Measurements from ENCODE around the gene ZNF223.

Gene ZNF223

DNA sequence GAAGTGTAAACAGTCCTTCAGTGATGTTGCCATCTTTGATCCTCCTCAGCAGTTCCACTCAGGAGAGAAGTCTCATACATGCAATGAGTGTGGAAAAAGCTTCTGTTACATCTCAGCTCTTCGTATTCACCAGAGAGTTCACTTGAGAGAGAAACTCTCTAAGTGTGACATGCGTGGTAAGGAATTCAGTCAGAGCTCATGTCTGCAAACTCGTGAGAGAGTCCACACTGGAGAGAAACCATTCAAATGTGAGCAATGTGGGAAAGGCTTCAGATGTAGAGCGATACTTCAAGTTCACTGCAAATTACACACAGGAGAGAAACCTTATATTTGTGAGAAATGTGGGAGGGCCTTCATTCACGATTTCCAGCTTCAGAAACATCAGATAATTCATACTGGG, 41.4 kb upstream of the ZNF223 start:
- TF ChIP-seq, protein P1, sequence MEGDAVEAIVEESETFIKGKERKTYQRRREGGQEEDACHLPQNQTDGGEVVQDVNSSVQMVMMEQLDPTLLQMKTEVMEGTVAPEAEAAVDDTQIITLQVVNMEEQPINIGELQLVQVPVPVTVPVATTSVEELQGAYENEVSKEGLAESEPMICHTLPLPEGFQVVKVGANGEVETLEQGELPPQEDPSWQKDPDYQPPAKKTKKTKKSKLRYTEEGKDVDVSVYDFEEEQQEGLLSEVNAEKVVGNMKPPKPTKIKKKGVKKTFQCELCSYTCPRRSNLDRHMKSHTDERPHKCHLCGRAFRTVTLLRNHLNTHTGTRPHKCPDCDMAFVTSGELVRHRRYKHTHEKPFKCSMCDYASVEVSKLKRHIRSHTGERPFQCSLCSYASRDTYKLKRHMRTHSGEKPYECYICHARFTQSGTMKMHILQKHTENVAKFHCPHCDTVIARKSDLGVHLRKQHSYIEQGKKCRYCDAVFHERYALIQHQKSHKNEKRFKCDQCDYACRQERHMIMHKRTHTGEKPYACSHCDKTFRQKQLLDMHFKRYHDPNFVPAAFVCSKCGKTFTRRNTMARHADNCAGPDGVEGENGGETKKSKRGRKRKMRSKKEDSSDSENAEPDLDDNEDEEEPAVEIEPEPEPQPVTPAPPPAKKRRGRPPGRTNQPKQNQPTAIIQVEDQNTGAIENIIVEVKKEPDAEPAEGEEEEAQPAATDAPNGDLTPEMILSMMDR (IDR thresholded peaks at IDR 0.05): no peak
- Histone ChIP-seq H3K4me3 (peak overlapping the region; percentile 30), H3K27ac (no peak overlapping the region)
- no peak for DNase-seq (ENCODE audit: low spot score)

DNA sequence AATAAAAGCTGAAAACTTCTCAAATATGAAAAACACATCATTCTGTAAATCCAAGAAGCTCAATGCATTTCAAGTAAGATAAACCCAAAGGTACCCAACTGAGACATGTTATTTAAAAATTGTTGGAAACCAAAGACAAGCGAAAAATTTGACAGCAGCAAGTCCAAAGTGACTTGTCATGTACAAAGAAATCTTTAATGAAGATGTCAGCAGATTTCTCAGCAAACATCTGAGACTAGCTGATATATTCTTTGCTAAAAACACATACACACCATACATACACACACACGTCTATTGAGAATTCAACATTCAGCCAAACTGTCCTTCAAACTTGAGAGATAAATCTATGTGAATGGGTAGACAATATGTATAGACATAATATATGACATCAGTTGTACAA, 32.3 kb upstream of the ZNF223 start:
- no peak overlapping the region for H3K4me3 ChIP-seq
- no peak overlapping the region for H3K27ac ChIP-seq
- TF ChIP-seq, protein P1 (IDR thresholded peaks at IDR 0.05): no peak
- DNase-seq (ENCODE audit: low spot score): no peak

DNA sequence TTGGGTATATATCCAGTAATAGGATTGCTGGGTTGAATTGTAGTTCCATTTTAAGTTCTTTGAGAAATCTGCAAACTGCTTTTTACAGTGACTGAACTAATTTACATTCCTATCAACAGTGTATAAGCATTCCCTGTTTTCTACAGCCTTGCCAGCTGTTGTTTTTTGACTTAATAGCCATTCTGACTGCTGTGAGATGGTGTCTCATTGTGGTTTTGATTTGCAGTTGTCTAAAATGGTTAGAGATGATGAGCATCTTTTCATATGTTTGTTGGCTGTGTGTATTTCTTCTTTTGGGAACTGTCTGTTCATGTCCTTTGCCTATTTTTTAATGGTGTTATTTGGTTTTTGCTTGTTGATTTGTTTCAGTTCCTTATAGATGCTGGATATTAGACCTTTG, 30.6 kb upstream of the ZNF223 start:
- TF ChIP-seq, protein P1 (IDR thresholded peaks at IDR 0.05): no peak
- DNase-seq (ENCODE audit: low spot score): no peak
- no peak overlapping the region for H3K4me3 ChIP-seq
- no peak overlapping the region for H3K27ac ChIP-seq

DNA sequence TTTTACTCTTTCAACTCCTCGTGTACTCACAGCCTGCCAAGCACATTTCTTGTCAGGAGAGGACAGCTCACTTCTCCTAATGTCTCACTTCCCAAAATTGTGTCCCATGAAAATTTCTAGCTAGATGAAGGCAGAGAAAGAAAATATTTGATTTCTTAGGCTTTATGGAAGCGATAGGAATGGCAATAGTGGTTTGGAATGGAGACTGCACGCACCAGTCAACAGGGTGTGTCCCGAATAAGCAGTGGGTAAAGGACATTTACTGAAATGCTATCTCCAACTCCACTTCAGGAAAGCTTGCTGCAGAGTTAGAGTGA, 27.0 kb upstream of the ZNF223 start:
- peak overlapping the region in 1 of 2 donors; percentile 44 for H3K27ac ChIP-seq
- TF ChIP-seq, protein P1 (IDR thresholded peaks at IDR 0.05): no peak
- DNase-seq (ENCODE audit: low spot score): no peak
- H3K4me3 ChIP-seq: peak overlapping the region; percentile 82

DNA sequence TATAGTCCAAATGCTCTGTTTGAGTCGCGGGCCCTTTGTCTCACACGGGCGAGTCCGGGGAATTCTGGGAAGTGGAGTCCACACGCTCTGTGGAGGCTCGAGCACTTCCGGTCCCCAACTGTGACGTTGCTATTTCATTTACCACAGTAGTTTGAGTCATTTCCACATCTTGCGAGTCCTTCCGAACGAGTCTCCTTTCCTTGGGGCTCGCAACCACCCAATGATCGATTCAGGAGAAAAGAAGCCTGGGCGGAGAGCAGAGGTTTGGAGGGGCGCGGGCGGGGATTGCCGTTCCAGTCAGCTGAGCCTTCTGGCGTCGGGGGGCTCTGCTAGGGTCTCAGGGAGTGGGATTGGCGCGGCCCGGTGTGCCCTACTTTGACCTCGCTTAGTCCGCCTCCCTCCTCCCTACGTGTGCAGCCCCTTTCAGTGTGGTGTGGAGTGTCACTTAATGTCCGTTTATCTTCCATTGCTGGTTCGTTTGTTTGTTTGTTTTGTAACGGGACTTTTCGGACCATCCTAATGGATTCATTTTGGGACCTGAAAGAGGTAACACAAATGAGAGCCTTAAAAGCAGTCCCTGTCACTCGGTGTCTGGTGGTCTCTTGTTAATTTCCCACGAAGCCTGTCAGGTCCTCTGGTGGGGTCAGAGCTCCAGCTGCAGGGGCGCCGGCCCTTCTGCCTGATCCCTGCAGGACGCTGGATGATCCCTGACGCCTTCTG, 26.5 kb upstream of the ZNF223 start, which contains the start of gene ZNF222:
TSS of gene ZNF222 (plus strand) at position 163 of the 720 bp plus-strand sequence. CDS start at position 221, 58 bp downstream.
- H3K27ac ChIP-seq: peak within 1 kb of the TSS in 1 of 2 donors; percentile 44
- peak; percentile 84 for DNase-seq (ENCODE audit: low spot score)
- H3K4me3 ChIP-seq: peak within 1 kb of the TSS; percentile 82
- TF ChIP-seq, protein P1 (IDR thresholded peaks at IDR 0.05): no peak

DNA sequence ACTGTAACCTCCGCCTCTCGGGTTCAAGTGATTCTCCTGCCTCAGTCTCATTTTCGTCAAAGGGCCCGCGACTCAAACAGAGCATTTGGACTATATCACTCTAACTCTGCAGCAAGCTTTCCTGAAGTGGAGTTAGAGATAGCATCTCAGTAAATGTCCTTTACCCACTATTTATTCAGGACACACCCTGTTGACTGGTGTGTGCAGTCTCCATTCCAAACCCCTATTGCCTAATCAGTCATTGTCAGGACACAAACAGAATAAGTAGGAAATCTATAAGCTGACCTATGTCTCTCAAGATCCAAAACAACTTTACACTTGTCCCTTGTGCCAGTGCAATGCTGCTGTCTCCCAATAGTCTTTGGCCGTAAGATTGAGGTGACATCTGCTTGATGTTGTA, 25.2 kb upstream of the ZNF223 start:
- no peak for DNase-seq (ENCODE audit: low spot score)
- Histone ChIP-seq H3K4me3 (no peak overlapping the region), H3K27ac (no peak overlapping the region)
- TF ChIP-seq, protein P1 (IDR thresholded peaks at IDR 0.05): no peak

DNA sequence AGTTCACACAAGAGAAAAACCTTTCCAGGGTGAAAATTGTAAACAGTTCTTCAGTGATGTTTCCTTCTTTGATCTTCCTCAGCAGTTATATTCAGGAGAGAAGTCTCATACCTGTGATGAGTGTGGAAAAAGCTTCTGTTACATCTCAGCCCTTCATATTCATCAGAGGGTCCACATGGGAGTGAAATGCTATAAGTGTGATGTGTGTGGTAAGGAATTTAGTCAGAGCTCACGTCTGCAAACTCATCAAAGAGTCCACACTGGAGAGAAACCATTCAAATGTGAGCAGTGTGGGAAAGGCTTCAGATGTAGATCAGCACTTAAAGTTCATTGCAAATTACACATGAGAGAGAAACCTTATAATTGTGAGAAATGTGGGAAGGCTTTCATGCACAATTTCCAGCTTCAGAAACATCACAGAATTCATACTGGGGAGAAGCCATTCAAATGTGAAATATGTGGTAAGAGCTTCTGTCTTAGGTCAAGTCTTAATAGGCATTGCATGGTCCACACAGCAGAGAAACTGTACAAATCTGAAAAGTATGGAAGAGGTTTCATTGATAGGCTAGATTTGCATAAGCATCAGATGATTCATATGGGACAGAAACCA, 19.7 kb upstream of the ZNF223 start:
- DNase-seq (ENCODE audit: low spot score): no peak
- Histone ChIP-seq H3K4me3 (peak overlapping the region; percentile 40), H3K27ac (no peak overlapping the region)
- TF ChIP-seq, protein P1 (IDR thresholded peaks at IDR 0.05): no peak

Measured in coronary artery (tissue), 2 donors.